H1 (cell line): ENCODE results near the gene LIPE. TPM values are rescaled to one million over a fixed set of nuclear protein-coding genes. Genes with fewer than 3 reads are reported as not detected.

ENCODE experiments used
- BCL11A ChIP-seq, 2 experiments: IDR thresholded peaks; one replicate each; pipeline ENCODE4 v1.6.1; 2011; ENCODE audit warnings: low read depth in 2 of 2, low read length in 2 of 2, mild to moderate bottlenecking in 2 of 2
- BRCA1 ChIP-seq: IDR thresholded peaks from 2 replicates; pipeline ENCODE4 v1.6.1; 2012; ENCODE audit warnings: low read depth, low read length, improper control_type of control experiment
- CHD2 ChIP-seq: IDR thresholded peaks from 2 replicates; pipeline ENCODE4 v1.6.1; 2012; ENCODE audit warnings: low read length, improper control_type of control experiment
- FOSL1 ChIP-seq: IDR thresholded peaks from 2 replicates; pipeline ENCODE4 v1.6.1; 2011; ENCODE audit warnings: mild to moderate bottlenecking, low read depth, low read length, moderate library complexity; ENCODE audit not compliant: insufficient read depth
- RAD21 ChIP-seq, 2 experiments: IDR thresholded peaks in 1 of 2; conservative IDR thresholded peaks in 1 of 2; 2 replicates each; pipeline ENCODE4 v1.6.1; 2011; ENCODE audit warnings: low read depth in 2 of 2, low read length in 2 of 2, improper control_type of control experiment in 1 of 2, inconsistent platforms in 1 of 2, mild to moderate bottlenecking in 1 of 2, moderate library complexity in 1 of 2
- RBBP5 ChIP-seq: IDR thresholded peaks from 2 replicates; pipeline ENCODE4 v1.7.1; 2012; ENCODE audit warnings: low read depth, mild to moderate bottlenecking, inconsistent platforms, low read length, moderate library complexity, borderline replicate concordance
- TCF12 ChIP-seq: IDR thresholded peaks from 2 replicates; pipeline ENCODE4 v1.6.1; 2011; ENCODE audit warnings: low read depth, mild to moderate bottlenecking, low read length
- polyA plus RNA-seq, 7 experiments: library from polyadenylated mRNA; depleted of rRNA in 3 of 7; stranded (reverse) in 5 of 7; unstranded in 2 of 7; fragments of >200 nt in 5 of 7; fragments of 200-250 nt in 2 of 7; gene quantifications; 1 replicate in 5 of 7; 2 replicates in 1 of 7; 4 replicates in 1 of 7; pipeline versions ENCODE4 v1.2.1 to v1.2.3, GENCODE V29; 2011 to 2013; ENCODE audit warnings: missing spikeins in 2 of 7, mixed read lengths in 2 of 7
- total RNA-seq: library from RNA; stranded (reverse); fragmentation: NEBNext Ultra II Directional; extraction: Animal tissue kit (Norgen Biotek cat#: 25700); gene quantifications from 2 replicates; pipeline ENCODE4 v1.2.1, GENCODE V29; 2021

Gene LIPE
- total and polyA plus RNA-seq, 2 of the 8 experiments (the other 6 are each of a cell fraction or from before 2014, with no cell fraction given): 8.7 to 15.9 TPM

DNA sequence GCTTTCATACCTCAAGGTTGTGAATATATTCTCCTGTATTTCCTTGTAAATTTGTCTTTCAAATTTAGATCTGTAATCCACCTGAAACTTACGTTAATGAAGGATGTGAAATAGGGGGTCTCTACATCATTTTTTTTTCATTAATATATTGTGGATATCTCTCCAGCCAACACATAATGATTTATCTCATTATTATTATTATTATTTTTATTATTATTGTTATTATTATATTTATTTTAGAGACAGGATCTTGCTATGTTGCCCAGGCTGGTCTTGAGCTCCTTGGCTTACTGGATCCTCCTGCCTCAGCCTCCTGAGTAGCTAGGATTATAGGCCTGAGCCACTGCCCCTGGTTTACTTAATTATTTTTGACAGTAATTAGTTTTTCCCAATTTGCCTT lies 4.3 kb upstream of the LIPE start (continued):
- TF ChIP-seq CHD2: no peak
- no peak for TF ChIP-seq RAD21 (IDR thresholded peaks at IDR 0.05 in 1 of 2, conservative IDR thresholded peaks at IDR 0.05 in 1 of 2; ENCODE audit: low read depth in 2 of 2, low read length in 2 of 2)
- TF ChIP-seq RBBP5: no peak
- TF ChIP-seq BCL11A (IDR thresholded peaks at IDR 0.05; ENCODE audit: low read depth in 2 of 2, low read length in 2 of 2): no peak
- no peak for TF ChIP-seq BRCA1
- TF ChIP-seq FOSL1: no peak
- TF ChIP-seq TCF12: no peak
